Panc1 (cell line): ENCODE results near the gene RBM47. TPM values are rescaled to one million over a fixed set of nuclear protein-coding genes. Genes with fewer than 3 reads are reported as not detected.

ENCODE experiments used
- ATAC-seq: fragments of 200-7000 bp; cut with Tn5 transposase; 2 replicates; pipeline ENCODE4 v1.9.1; 2020; ENCODE audit warnings: mild to moderate bottlenecking, moderate library complexity
- BruUV-seq: library from RNA; stranded (reverse); fragments of 400-500 nt; replicated peaks from 2 replicates; lab custom pipeline; 2021; lab: Mats Ljungman, UMichigan
- CTCF ChIA-PET: fragments of 300-600 bp; sonication (Branson Sonifier 250); formaldehyde crosslinking; loops from one replicate; lab custom pipeline; 2022; ENCODE audit warnings: antibody characterized with exemption; lab: Charles Lee
- POLR2A ChIA-PET: fragments of 300-600 bp; sonication (Branson Sonifier 250); formaldehyde crosslinking; loops from one replicate; lab custom pipeline; 2022; ENCODE audit warnings: antibody characterized with exemption; lab: Charles Lee
- DNase-seq: peaks from one replicate; pipeline ENCODE4 v3.0.0-alpha.2; 2010; ENCODE audit warnings: low read depth, low spot score
- H3K27ac ChIP-seq: 2 replicates; pipeline ENCODE4 v1.5.1; 2011; ENCODE audit warnings: mild to moderate bottlenecking, low read length, inconsistent platforms
- H3K27me3 ChIP-seq: fragments of 200-500 bp; sonication (Bioruptor generic); 2 replicates; pipeline ENCODE4 v1.6.0; 2014; ENCODE audit warnings: low read length, inconsistent platforms; ENCODE audit not compliant: control insufficient read depth, insufficient read depth
- H3K36me3 ChIP-seq: fragments of 200-500 bp; sonication (Bioruptor generic); 2 replicates; pipeline ENCODE4 v1.5.1; 2014; ENCODE audit warnings: inconsistent platforms, mild to moderate bottlenecking, low read length, moderate library complexity; ENCODE audit not compliant: control insufficient read depth, insufficient read depth
- H3K4me1 ChIP-seq: 2 replicates; pipeline ENCODE4 v1.5.1; 2011; ENCODE audit warnings: inconsistent platforms, mild to moderate bottlenecking, low read length, moderate library complexity; ENCODE audit not compliant: control insufficient read depth, insufficient read depth
- H3K4me3 ChIP-seq, 2 experiments: 2 replicates each; pipeline ENCODE4 v1.5.1; 2011 to 2012; ENCODE audit warnings: low read depth in 2 of 2, low read length in 2 of 2, mild to moderate bottlenecking in 2 of 2, inconsistent platforms in 1 of 2, moderate library complexity in 1 of 2
- H3K9me3 ChIP-seq: fragments of 200-500 bp; sonication (Bioruptor generic); 2 replicates; pipeline ENCODE4 v1.5.1; 2014; ENCODE audit warnings: low read depth, mild to moderate bottlenecking, inconsistent platforms, low read length, moderate library complexity; ENCODE audit not compliant: control insufficient read depth, insufficient read depth
- POLR2AphosphoS5 ChIP-seq: IDR thresholded peaks from 2 replicates; pipeline ENCODE4 v1.6.1; 2012; ENCODE audit warnings: mild to moderate bottlenecking, low read depth, low read length, moderate library complexity
- SIN3A ChIP-seq: IDR thresholded peaks from 2 replicates; pipeline ENCODE4 v1.6.1; 2012; ENCODE audit warnings: low read depth, mild to moderate bottlenecking, low read length, moderate library complexity, borderline replicate concordance; ENCODE audit not compliant: insufficient read depth
- TCF7L2 ChIP-seq: IDR thresholded peaks from 2 replicates; pipeline ENCODE4 v1.6.1; 2011; ENCODE audit warnings: mild to moderate bottlenecking, low read depth, low read length, inconsistent platforms
- in situ Hi-C: cut with HindIII; loops from 2 replicates; pipeline ENCODE4 v1.10.0; 2016; ENCODE audit warnings: low sequenced_read_pairs, low pct_unique_long_range_greater_than_20kb
- intact Hi-C: fragments of 100-400 bp; cut with micrococcal nuclease; formaldehyde crosslinking; loops from one replicate; pipeline ENCODE4 v1.10.0; 2022; ENCODE audit not compliant: unreplicated experiment
- total RNA-seq: library from RNA; stranded (reverse); gene quantifications from one replicate; pipeline ENCODE4 v1.2.1, GENCODE V29; 2021; ENCODE audit not compliant: unreplicated experiment
- TF ChIP-seq, protein P1 (sequence below), 2 experiments: IDR thresholded peaks; 2 replicates each; pipeline ENCODE4 v1.6.1; 2011 to 2012; ENCODE audit warnings: low read depth in 2 of 2, control low read depth in 1 of 2, low read length in 1 of 2, mild to moderate bottlenecking in 1 of 2, moderate library complexity in 1 of 2; ENCODE audit not compliant: insufficient read depth in 1 of 2
- TF ChIP-seq, protein P2 (sequence below): fragments of 450-650 bp; IDR thresholded peaks from 2 replicates; pipeline ENCODE4 v1.5.1; 2017; ENCODE audit warnings: mild to moderate bottlenecking

The RBM47 gene
- total RNA-seq, 1 experiment from 2014 or later: 2.0 TPM

DNA sequence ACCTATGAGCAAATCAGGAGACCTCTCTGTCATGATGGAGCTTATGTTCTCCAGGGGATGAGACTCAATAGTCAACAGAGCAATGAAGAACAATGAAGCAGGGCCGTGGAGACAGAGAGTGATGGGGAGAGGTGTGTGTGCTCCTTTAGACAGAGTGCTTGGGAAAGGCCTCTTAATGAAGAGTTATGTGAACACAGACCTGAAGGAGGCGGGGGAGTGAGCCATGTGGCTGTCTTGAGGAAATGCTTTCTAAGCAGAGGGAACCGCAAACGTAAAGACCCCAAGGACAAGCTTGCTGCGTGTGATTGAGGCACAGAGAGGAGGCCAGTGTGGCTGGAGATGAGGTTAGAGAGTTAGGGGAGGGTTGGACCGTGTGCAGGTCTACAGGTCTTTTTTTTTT lies 241.4 kb downstream of the RBM47 start:
- Histone ChIP-seq H3K27me3 (no peaks in the 10 kb centered on the region), H3K4me3 (no peak overlapping the region), H3K36me3 (no peaks in the 10 kb centered on the region), H3K9me3 (no peaks in the 10 kb centered on the region), H3K4me1 (no peaks in the 10 kb centered on the region), H3K27ac (no peak overlapping the region)
- ChIA-PET CTCF (no interaction called here), POLR2A (interaction anchor here (0.6 to 0.7 kb wide), 2 partner anchors 8 to 88 kb away, joined by 3 to 5 read pairs; no protein-coding TSS in a partner anchor)
- DNase-seq (no peak), ATAC-seq (no peak)
- BruUV-seq: no TSS peak
- in situ Hi-C loops: no loop called here
- no peak for TF ChIP-seq POLR2AphosphoS5
- TF ChIP-seq SIN3A: no peak
- TF ChIP-seq, protein P1, sequence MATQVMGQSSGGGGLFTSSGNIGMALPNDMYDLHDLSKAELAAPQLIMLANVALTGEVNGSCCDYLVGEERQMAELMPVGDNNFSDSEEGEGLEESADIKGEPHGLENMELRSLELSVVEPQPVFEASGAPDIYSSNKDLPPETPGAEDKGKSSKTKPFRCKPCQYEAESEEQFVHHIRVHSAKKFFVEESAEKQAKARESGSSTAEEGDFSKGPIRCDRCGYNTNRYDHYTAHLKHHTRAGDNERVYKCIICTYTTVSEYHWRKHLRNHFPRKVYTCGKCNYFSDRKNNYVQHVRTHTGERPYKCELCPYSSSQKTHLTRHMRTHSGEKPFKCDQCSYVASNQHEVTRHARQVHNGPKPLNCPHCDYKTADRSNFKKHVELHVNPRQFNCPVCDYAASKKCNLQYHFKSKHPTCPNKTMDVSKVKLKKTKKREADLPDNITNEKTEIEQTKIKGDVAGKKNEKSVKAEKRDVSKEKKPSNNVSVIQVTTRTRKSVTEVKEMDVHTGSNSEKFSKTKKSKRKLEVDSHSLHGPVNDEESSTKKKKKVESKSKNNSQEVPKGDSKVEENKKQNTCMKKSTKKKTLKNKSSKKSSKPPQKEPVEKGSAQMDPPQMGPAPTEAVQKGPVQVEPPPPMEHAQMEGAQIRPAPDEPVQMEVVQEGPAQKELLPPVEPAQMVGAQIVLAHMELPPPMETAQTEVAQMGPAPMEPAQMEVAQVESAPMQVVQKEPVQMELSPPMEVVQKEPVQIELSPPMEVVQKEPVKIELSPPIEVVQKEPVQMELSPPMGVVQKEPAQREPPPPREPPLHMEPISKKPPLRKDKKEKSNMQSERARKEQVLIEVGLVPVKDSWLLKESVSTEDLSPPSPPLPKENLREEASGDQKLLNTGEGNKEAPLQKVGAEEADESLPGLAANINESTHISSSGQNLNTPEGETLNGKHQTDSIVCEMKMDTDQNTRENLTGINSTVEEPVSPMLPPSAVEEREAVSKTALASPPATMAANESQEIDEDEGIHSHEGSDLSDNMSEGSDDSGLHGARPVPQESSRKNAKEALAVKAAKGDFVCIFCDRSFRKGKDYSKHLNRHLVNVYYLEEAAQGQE (IDR thresholded peaks at IDR 0.05; ENCODE audit: insufficient read depth in 1 of 2, low read depth in 2 of 2, low read length in 1 of 2): no peak
- TF ChIP-seq, protein P2, sequence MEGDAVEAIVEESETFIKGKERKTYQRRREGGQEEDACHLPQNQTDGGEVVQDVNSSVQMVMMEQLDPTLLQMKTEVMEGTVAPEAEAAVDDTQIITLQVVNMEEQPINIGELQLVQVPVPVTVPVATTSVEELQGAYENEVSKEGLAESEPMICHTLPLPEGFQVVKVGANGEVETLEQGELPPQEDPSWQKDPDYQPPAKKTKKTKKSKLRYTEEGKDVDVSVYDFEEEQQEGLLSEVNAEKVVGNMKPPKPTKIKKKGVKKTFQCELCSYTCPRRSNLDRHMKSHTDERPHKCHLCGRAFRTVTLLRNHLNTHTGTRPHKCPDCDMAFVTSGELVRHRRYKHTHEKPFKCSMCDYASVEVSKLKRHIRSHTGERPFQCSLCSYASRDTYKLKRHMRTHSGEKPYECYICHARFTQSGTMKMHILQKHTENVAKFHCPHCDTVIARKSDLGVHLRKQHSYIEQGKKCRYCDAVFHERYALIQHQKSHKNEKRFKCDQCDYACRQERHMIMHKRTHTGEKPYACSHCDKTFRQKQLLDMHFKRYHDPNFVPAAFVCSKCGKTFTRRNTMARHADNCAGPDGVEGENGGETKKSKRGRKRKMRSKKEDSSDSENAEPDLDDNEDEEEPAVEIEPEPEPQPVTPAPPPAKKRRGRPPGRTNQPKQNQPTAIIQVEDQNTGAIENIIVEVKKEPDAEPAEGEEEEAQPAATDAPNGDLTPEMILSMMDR: no peak
- TF ChIP-seq TCF7L2: no peak
- intact Hi-C loops: no loop called here

DNA sequence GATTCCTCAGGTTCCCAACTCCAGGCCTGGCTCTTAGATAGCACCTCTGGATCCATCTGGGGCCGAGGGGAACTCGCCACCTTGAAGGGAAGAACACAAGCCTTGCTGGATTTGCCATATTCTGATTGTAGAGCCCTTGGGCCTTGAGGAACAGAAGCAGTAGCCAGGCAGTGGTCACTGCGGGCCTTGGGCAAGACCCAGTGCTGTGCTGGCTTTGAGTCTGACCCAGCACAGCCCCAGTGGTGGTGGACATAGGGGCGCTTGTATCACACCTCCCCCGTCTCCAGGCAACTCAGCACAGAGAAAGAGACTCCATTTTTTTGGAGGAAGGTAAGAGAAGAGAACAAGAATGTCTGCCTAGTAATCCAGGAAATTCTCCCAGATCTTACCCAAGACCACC lies 249.0 kb downstream of the RBM47 start:
- Histone ChIP-seq H3K27ac (no peak overlapping the region), H3K4me3 (no peak overlapping the region), H3K4me1 (no peaks in the 10 kb centered on the region), H3K27me3 (no peaks in the 10 kb centered on the region), H3K36me3 (no peaks in the 10 kb centered on the region), H3K9me3 (no peaks in the 10 kb centered on the region)
- TF ChIP-seq, protein P2: no peak
- TF ChIP-seq SIN3A (no peak), POLR2AphosphoS5 (no peak), TCF7L2 (no peak)
- TF ChIP-seq, protein P1 (IDR thresholded peaks at IDR 0.05; ENCODE audit: insufficient read depth in 1 of 2, low read depth in 2 of 2, low read length in 1 of 2): no peak
- BruUV-seq: no TSS peak
- ChIA-PET CTCF (no interaction called here), POLR2A (no interaction called here)
- no peak for ATAC-seq
- in situ Hi-C loops: no loop called here
- intact Hi-C loops: no loop called here
- no peak for DNase-seq
